Adipose tissue (tissue), 3 donors: ENCODE data around the gene MYO18B. TPM values are rescaled to one million over a fixed set of nuclear protein-coding genes. Genes with fewer than 3 reads are reported as not detected.

ENCODE experiments used
- H3K27ac ChIP-seq: one replicate; pipeline ENCODE4 v1.5.1; 2013; ENCODE audit warnings: low read depth, low read length
- WGBS, 3 donors: extraction: QIAGEN DNeasy Blood & Tissue Kit; methylation state at CpG; one replicate each; pipeline ENCODE4 v1.1.7; 2013; 5-methylcytosine and 5-hydroxymethylcytosine counted together
- polyA plus RNA-seq, 3 donors: library from polyadenylated mRNA; stranded (reverse); fragments of 200-250 nt; gene quantifications; one replicate each; pipeline ENCODE4 v1.2.3, GENCODE V29; 2013
- donor health status: healthy with polysubstance abuse.
- donor health status: Bipolar disorder and iron deficiency.
- donor health status: healthy.

The MYO18B gene
- polyA plus RNA-seq, 3 donors: 0.06 to 0.34 (median 0.21) TPM

GRCh38 chr22:25852223-25852622 lies 110.2 kb downstream of the MYO18B start:
- no peak overlapping the region for H3K27ac ChIP-seq
- WGBS, 3 donors: 74 to 85% (median 75%) methylated on average over 4 of the region's 4 CpGs

DNA sequence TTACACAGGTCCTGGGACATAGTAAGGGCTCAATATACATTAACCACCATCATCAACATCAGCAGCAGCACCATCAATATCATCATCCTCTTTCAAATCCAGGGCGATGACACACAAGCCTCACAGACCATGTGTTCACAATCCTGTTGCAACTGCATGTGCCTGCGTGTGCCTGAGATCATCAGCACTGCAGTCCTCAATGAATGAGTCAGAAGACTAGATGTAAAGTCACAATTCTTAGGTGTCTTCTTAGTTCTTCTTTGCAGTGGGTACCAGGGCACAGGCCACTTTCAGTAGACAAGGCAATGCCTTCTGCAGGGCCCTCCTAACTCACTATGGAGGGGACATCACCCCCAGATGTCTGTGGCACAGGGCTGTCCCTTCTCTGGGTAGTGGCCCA lies 111.1 kb downstream of the MYO18B start:
- WGBS, 3 donors: 69 to 84% (median 82%) methylated on average over 2 of the region's 2 CpGs
- H3K27ac ChIP-seq: no peak overlapping the region

DNA sequence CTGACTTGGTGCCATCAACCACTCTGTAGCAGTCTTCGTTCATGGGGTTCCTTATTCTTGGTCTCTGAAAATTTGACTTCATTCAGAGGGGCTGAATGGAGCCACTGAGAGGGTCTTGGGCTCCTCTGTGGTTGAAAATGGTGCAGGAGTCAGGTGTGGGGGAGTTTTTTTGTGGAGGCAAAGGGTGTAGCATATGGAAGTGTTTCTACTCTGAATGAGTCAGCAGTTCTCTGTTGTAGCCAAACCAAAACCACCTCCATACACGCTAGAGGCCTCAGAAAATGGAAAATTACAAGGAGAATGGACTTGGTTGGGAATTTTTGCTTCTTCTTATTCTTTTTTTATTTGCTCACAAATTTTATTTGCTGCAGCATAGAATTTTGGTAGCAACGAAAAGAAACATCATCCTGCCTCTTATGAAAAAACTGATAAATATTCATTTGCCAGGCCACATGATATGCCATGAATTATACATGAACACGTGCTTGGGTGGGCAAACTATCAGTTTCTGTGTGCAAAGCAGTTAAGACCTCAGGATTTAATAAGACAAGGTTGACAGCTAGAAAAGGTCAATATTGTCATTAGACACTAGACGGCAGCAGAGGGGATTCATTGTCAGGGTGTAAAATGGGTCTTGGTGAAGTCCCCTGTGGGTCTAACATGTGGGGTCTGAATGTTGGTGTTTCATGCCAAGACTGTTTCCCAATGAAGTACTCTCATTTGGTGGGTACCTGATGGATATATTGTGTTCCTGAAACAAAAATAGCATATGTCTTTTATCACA lies 111.7 kb downstream of the MYO18B start:
- H3K27ac ChIP-seq: no peak overlapping the region
- WGBS, 3 donors: 41 to 44% (median 44%) methylated on average over 5 of the region's 5 CpGs

DNA sequence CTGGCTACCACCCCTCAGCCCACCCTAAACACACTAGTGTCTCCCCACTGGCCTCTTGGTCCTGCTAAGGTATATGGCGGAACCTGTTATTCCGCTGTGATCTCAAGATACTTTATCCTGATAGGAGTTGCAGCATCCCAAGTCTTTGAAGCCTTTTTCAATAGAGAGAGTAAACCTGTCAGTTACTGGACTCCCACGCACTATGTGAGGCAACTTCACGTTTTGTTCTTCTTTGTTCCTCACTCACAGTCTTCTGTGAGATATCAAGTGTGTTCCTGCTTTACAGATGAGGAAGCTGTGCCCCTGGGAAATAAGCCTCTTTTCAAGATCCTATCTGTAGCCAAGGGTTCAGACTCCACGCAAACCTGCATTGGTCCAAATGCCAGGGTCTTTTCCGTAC lies 127.8 kb downstream of the MYO18B start:
- no peak overlapping the region for H3K27ac ChIP-seq
- WGBS, 3 donors: 70 to 86% (median 74%) methylated on average over 6 of the region's 6 CpGs

DNA sequence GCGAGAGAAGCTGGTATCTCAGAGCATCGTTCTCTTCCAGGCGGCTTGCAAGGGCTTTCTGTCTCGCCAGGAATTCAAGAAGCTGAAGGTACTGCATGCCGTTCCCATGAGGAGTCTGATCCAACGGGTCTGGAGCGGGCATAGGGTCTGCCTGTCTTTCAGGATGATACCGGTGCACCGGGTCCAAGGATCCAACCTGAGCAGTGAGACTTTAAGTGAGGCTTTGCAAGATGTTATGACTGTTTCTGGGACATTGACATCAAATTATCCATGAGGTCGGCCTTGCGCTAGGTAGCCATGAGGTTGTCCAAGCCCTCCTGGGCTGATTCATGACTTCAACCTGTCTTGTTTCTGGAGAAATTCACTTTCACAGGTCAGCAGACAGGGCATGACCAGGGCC lies 132.3 kb downstream of the MYO18B start:
- no peak overlapping the region for H3K27ac ChIP-seq
- 89 to 93% (median 93%) methylated on average over 11 of the region's 11 CpGs for WGBS, 3 donors

DNA sequence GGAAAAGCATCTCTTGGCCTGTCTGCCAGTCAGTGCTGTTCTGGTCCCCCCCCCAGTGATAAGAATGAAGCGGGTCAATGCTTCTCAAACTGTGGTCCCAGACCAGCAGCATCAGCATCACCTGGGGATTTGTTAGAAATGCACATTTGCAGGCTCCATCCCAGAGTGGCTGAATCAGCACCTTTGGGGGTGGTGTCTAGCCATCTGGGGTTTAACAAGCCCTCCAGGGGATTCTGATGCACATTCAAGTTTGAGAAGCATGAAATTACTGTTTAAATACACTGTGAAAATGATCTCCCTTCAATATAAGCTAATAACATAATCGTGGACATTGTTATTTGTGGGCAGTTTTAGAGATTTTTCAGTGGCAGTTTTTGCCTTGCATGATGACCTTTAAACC lies 133.5 kb downstream of the MYO18B start:
- WGBS, 3 donors: 61 to 63% (median 62%) methylated on average over 2 of the region's 2 CpGs
- H3K27ac ChIP-seq: no peak overlapping the region

DNA sequence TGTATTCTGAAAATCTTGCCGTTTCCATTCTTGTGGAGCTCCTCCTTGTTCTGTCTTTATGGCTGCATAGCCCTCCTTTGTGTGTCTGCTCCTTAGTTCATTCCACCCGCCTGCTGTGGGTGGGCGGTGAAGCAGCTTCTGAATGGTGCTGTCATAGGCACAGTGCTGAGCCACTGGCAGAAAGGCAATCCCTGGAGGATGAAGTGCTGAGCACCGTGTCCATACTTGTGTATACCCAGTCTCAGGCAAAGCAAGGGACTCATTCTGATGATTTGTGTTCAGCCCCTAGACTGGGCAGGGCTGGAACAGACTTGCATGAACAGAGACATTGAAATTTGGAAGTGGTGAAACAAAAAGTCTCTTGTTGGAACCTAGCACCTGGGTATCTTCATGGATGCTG lies 134.9 kb downstream of the MYO18B start:
- H3K27ac ChIP-seq: no peak overlapping the region
- 68 to 74% (median 70%) methylated on average over 4 of the region's 4 CpGs for WGBS, 3 donors

DNA sequence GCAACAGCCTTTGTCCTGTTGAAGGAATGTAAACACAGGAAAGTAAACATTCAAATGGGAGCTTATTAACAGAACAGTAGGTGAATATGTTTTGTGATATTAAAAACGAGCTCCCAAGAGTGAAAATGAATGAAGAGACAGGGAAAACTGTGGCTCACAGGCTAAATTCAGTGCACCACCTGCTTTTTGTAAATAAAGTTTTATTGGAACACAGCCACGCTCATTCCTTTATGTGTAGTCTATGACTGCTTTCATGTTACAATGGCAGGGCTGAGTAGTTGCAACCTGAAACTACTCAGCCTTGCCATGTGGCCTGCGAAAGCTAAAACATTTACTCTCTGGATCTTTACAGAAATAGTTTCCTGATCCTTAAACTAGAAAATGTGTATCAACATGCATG lies 136.9 kb downstream of the MYO18B start:
- 58 to 71% (median 71%) methylated on average over 3 of the region's 3 CpGs for WGBS, 3 donors
- no peak overlapping the region for H3K27ac ChIP-seq

DNA sequence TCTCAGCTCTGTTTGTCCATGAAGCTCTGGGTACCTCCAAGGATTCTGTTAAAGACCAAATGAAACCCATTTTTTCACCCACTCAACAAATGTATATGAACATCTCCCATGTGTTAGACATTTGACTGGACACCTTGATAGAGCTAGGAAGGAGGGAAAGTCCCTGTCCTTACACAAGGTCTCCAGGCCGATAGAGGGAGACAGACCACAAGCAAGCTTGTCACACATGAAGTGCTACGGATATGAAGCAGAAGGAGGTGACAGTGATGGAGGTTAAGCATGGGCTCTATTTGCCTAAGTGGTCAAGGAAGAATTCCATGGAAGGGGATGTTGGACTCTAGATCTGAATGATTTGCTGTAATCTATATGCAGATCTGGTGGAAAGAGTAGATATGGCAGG lies 138.5 kb downstream of the MYO18B start:
- H3K27ac ChIP-seq: no peak overlapping the region
- 73 to 87% (median 75%) methylated on average over 2 of the region's 2 CpGs for WGBS, 3 donors

- no peak overlapping the region for H3K27ac ChIP-seq
- 54 to 68% (median 62%) methylated on average over 8 of the region's 8 CpGs for WGBS, 3 donors
These were observed 139.3 kb downstream of the MYO18B start for GRCh38 chr22:25881210-25881755.

DNA sequence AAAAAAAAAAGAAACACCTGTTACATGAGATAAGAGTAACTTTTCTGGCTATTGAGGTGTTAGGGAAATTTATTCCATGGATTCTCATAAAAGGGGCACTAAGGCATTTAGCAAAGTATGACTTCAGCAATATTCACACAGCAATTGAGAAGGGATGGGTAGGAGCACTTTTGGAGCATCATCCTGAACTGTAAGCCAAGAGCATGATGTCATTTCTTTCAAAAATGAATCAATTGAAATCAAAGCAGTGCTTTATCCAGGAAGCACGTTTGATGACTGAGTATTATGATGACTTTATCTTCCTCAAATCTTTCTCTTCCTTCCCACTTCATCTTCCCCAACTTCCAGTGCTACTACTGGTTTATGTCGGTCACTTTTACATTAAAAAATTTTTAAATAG lies 140.4 kb downstream of the MYO18B start:
- no peak overlapping the region for H3K27ac ChIP-seq
- WGBS, 3 donors: 55 to 62% (median 61%) methylated on average over 2 of the region's 2 CpGs

GRCh38 chr22:25883482-25884033 lies 141.6 kb downstream of the MYO18B start:
- WGBS, 3 donors: 17 to 35% (median 33%) methylated on average over 5 of the region's 5 CpGs
- H3K27ac ChIP-seq: no peak overlapping the region

GRCh38 chr22:25884121-25884520 lies 142.1 kb downstream of the MYO18B start:
- WGBS, 3 donors: 77 to 84% (median 80%) methylated on average over 4 of the region's 4 CpGs
- no peak overlapping the region for H3K27ac ChIP-seq

GRCh38 chr22:25888399-25889054 lies 146.5 kb downstream of the MYO18B start:
- 57 to 64% (median 60%) methylated on average over 5 of the region's 5 CpGs for WGBS, 3 donors
- H3K27ac ChIP-seq: no peak overlapping the region

DNA sequence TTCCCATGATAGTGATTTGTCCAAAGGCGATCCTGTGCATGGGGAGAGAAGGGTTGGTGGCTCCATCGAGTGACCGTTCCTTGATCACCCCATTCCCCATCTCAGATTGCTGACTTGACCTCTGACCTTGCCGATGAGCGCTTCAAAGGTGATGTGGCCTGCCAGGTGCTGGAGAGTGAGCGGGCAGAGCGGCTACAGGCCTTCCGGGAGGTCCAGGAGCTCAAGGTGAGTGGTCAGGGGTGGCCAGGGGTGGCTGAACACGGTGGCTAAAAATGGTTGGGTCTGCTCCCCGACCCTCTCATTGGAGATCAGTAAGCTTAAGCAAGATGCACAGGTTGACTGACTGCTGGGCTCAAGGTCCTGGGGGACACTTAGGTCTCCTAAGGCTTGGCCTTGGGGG lies 148.7 kb downstream of the MYO18B start:
- no peak overlapping the region for H3K27ac ChIP-seq
- WGBS, 3 donors: 80 to 85% (median 84%) methylated on average over 10 of the region's 10 CpGs

DNA sequence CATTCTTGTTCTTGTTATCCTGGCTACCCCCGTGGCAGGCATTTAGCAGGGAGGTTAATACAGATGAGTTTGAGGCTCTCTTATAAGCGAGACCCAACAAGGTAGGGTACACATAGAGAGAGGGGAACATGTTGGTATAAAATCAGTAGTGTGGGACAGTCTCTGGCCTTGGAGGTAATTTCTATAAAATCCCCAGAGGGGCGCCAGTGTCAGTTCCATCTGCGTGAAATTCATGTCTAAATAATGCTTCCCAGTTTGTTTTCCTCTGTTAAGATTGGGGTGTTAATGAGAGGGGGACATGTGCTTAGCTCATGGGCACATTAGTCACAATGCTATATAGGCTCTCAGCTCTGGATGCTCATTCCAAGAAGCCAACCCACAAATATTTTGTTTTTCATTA lies 150.7 kb downstream of the MYO18B start:
- H3K27ac ChIP-seq: no peak overlapping the region
- 40 to 64% (median 59%) methylated on average over 4 of the region's 4 CpGs for WGBS, 3 donors

DNA sequence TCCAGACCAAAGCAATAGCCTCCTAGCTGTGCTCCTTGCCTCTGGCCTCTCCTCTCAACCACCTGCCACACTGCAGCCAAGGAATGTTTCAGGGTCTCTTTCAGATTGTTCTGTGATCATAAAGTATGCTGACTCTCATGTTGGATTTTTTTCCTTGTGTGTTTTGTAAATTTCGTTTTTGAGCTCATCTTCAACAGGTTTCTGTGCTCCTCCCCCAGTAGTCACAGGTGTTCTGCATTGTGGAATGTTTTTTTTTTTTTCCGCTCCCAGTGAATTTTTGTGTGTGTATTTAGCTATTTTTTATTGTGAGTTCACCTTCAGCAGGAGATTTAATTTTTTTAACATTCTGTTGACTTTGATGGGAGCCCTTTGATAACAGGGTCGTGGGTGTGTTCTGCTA lies 153.7 kb downstream of the MYO18B start:
- H3K27ac ChIP-seq: no peak overlapping the region
- 59 to 63% (median 59%) methylated on average over 3 of the region's 3 CpGs for WGBS, 3 donors

GRCh38 chr22:25896098-25896497 lies 154.1 kb downstream of the MYO18B start:
- 63 to 69% (median 64%) methylated on average over 4 of the region's 4 CpGs for WGBS, 3 donors

GRCh38 chr22:25896592-25896991 lies 154.6 kb downstream of the MYO18B start:
- no peak overlapping the region for H3K27ac ChIP-seq
- WGBS, 3 donors: 60 to 78% (median 73%) methylated on average over 2 of the region's 2 CpGs

More at GRCh38 chr22:25896098-25896497, 154.1 kb downstream of the MYO18B start:
- H3K27ac ChIP-seq: no peak overlapping the region
